GM18507 (cell line): Measurements from ENCODE around the gene ZNF354C.
"Not testable (repeated sequence)": the region's sequence is repeated elsewhere in the genome, so short reads cannot be mapped to it uniquely, and the experiment has no call there.

Experiments used
- DNase-seq: peaks from one replicate; pipeline ENCODE4 v3.0.0; 2011; ENCODE audit warnings: low read depth; ENCODE audit not compliant: insufficient read length; ENCODE audit errors: extremely low spot score
- FAIRE-seq: peaks from 2 replicates; lab custom pipeline; 2011; peaks lifted over from hg19 to GRCh38; lab: Jason Lieb, UNC

Gene ZNF354C

GRCh38 chr5:179060116-179061008 is at the start of gene ZNF354C:
Gene ZNF354C (plus strand): TSS chr5:179060373. CDS start chr5:179062069, 1,696 bp downstream.
- FAIRE-seq (no peak), DNase-seq (no peak)

DNA sequence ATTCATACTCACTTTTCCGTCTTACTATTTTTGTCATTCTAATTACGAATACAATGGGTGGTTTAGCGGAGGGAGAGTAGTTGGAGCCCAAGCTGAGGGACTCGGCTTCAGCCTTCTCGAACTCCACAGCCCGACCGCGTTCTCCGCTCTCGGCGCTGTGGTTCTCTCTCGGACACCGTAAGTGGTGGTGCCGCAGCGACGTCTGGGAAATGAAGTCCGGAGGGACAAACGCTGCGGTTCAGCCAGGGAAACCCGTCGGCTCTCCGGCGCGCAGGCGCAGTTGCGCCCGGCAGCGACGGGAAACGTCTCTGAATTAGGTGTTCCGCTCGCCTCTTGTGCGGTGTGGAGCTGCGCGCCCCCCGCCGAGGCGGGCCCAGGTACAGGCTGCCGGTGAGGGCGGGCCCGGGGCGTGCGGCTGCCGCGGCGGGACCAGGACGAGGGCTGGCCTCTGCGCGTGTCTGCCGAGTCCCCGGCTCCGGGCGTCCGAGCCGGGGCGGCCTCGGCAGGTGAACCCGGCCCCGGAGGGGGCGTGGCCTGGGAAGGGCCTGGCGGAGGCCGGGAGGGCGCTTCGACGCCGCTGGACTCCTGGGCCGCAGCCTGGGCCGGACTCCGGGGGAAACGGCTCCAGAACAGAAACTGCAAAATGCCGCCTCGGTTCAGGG is 36.5 kb upstream of the ZNF354C start, which contains the start of gene ZNF879:
ZNF879 (plus strand) TSS at position 277 of the 662 bp plus-strand sequence. CDS start 1,201 bp downstream, outside the sequence.
- FAIRE-seq: peak; percentile 74

DNA sequence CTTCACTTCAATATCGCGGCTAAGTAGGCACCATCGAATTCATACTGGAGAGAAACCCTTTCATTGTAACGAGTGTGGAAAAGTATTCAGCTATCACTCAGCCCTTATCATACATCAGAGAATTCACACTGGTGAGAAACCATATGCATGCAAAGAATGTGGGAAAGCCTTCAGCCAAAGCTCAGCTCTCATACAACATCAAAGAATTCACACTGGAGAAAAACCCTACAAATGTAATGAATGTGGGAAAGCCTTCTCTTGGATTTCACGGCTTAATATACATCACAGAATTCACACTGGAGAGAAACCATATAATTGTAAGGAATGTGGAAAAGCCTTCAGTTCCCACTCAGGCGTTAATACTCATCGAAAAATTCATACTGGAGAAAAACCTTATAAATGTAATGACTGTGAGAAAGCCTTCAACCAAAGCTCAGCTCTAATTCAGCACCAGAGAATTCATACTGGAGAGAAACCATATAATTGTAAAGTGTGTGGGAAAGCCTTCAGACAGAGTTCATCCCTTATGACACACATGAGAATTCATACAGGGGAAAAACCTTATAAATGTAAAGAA is 27.1 kb upstream of the ZNF354C start:
- FAIRE-seq (no peak), DNase-seq (no peak)

More for the DNA sequence above, 36.5 kb upstream of the ZNF354C start, which contains the start of gene ZNF879:
- DNase-seq: peak; percentile 23

GRCh38 chr5:179044765-179045164 is 15.4 kb upstream of the ZNF354C start:
- DNase-seq (no peak), FAIRE-seq (no peak)

GRCh38 chr5:179051784-179052183 is 8.4 kb upstream of the ZNF354C start:
- no peak for FAIRE-seq
- DNase-seq: no peak

DNA sequence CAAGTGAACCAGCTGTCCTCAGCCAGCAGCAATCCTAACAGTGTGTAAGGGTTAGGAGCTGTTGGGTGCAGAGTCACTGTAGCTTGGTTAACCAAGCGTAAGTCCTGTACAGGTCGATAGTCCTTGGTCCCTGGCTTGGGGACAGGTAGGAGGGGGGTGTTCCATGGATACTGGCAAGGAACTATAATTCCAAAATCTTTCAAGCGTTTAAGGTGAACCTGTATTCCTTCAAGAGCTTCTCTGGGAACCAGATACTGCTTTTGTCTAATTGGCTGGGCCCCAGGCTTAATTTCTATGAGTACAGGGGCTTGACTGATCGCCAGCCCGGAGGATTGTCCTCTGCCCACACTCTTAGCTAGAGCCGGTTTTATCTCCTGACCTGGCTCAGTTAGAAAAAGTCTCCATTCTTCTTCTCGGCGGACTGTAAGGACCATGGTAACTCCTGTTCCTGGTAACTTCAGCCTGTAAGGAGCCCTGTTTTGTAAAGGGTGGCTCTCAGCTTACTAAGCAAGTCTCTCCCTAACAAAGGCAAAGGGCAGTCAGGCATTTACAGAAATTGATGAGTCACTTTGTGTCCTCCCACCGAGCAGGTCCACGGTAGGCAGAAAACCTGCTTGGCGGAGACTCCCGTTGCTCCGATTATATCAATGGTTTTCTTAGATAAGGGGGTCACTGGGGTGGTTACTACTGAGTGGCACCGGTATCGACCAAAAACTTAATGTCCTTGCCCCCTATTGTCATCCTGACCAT is 6.0 kb upstream of the ZNF354C start:
- FAIRE-seq (no peak), DNase-seq (no peak)

DNA sequence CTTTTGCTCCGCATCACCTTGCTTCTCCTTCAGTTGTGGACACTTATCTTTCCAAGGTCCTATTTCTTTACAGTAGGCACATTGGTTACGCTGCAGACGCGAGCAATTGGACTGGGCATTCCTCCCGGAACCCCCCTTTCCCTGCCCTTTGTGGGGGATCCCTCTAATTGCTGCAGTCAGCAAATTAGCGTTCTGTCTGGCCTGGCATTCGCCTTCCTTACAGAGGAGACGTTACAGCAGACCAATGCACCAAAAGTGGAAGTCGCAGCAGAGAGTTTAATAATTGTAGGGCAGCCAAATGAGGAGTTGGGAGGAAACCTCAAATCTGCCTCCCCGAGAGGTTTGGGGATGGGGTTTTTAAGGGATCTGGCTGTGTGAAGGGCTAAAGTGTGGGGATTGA is 5.3 kb upstream of the ZNF354C start:
- no peak for FAIRE-seq
- DNase-seq: no peak

- FAIRE-seq: no peak
- no peak for DNase-seq
Observed at GRCh38 chr5:179055436-179055835, 4.7 kb upstream of the ZNF354C start.

DNA sequence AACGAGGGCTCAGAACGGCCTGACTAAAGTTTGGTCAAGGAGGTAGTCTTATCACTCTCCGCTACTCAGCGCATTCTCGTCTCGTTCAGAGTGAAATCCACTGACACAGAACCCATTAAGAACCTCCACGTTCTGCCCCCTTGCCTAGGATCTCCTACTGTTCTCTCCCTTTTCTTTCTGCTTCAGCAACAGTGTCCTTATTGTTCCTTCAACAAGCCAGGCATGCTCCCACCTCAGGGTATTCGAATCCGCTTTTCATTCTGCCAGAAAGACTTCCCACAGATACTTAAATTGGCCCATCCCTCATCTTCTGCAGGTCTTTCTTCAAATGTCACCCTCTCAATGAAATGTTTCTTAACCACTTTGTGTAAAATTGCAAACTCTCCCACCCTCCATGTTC is 4.3 kb upstream of the ZNF354C start:
- FAIRE-seq: no peak

GRCh38 chr5:179061025-179061424 is 852 bp downstream of the ZNF354C start:
- DNase-seq (no peak), FAIRE-seq (no peak)

More for the DNA sequence above, 4.3 kb upstream of the ZNF354C start:
- DNase-seq: no peak

GRCh38 chr5:179065703-179066102 is 5.5 kb downstream of the ZNF354C start:
- FAIRE-seq: no peak

DNA sequence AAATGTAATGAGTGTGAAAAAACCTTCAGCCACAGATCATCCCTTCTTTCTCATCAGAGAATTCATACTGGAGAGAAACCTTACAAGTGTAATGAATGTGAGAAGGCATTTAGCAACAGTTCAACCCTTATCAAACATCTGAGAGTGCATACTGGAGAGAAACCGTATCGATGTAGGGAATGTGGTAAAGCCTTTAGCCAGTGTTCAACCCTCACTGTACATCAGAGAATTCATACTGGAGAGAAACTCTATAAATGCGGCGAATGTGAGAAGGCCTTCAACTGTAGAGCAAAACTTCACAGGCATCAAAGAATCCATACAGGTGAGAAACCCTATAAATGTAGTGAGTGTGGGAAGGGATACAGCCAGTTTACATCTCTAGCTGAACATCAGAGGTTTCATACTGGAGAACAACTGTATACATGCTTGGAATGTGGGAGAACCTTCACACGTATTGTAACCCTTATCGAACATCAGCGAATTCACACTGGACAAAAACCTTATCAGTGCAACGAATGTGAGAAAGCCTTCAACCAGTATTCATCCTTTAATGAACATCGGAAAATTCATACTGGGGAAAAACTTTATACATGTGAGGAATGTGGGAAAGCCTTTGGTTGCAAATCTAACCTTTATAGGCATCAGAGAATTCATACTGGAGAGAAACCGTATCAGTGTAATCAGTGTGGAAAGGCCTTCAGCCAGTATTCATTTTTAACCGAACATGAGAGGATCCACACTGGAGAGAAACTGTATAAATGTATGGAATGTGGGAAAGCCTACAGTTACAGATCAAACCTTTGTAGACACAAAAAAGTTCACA is 19.2 kb downstream of the ZNF354C start:
- no peak for FAIRE-seq
- DNase-seq: no peak

More at GRCh38 chr5:179065703-179066102, 5.5 kb downstream of the ZNF354C start:
- DNase-seq: no peak

- DNase-seq (no peak), FAIRE-seq (no peak)
Observed at GRCh38 chr5:179080724-179081123, 20.6 kb downstream of the ZNF354C start.

DNA sequence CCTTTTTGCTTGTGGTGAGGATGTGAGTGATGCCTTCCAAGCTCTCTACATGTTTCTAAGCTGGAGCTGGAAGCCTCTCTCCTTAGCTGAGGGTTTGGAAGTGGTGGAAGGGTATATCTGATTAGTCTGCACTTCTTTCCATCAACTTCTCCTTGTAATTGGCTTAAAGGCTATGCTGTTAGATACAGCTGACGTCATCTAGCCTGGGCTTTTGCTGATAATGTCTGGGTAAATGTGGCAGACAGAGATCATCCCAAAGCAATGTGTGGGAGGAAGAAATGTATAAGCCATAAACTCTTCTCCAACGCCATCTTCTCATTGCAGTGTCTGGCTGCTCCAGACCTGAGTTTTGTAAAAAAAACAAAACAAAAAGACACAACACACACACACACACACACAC is 29.3 kb downstream of the ZNF354C start:
- no peak for FAIRE-seq
- DNase-seq: no peak

GRCh38 chr5:179101282-179101681 is 41.1 kb downstream of the ZNF354C start:
- DNase-seq, FAIRE-seq: not testable (repeated sequence)

DNA sequence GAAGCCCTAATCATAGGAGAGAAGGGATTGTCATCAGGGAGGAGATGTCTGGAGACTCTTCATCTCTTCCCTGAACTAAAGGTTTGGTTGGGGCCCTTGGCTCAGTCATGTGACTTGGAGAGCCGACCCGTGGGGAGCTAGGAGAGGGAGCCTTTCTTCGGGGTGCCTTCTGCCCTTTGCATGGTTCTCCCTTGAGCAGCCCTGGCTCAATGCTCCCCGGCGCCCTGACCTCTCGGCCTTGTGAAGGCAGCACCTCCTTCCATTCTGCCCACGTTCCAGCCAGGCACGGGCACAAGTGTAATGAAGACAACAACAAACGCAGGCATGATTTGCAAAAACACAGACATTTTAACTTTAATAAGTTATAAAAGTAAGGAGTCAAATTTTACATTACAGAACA is 50.4 kb downstream of the ZNF354C start:
- FAIRE-seq (no peak), DNase-seq (no peak)

- DNase-seq (no peak), FAIRE-seq (no peak)
Observed at GRCh38 chr5:179111267-179112207, 51.4 kb downstream of the ZNF354C start.
